Endothelial cell of umbilical vein (primary cell): Measurements from ENCODE around the gene TSEN2. TPM values are rescaled to one million over a fixed set of nuclear protein-coding genes. Genes with fewer than 3 reads are reported as not detected.

Experiments
- BruUV-seq: library from RNA; stranded (reverse); fragments of 400-500 nt; replicated peaks from 2 replicates; lab custom pipeline; 2021; lab: Mats Ljungman, UMichigan
- CTCF ChIA-PET: fragments of 300-600, 350-600 bp; sonication (Branson Sonifier 250); formaldehyde crosslinking; loops from one replicate; lab custom pipeline; 2021; ENCODE audit warnings: antibody characterized with exemption, inconsistent platforms; lab: Charles Lee
- POLR2A ChIA-PET: fragments of 300-600, 350-600 bp; sonication (Branson Sonifier 250); formaldehyde crosslinking; loops from one replicate; lab custom pipeline; 2021; ENCODE audit warnings: antibody characterized with exemption, inconsistent platforms; lab: Charles Lee
- DNase-seq: peaks from one replicate; pipeline ENCODE4 v3.0.0-alpha.2; 2011; ENCODE audit warnings: low read depth, low spot score
- FAIRE-seq: peaks from 2 replicates; lab custom pipeline; 2011; peaks lifted over from hg19 to GRCh38; lab: Jason Lieb, UNC
- H2AFZ ChIP-seq: 2 replicates; pipeline ENCODE4 v1.6.0; 2012; ENCODE audit warnings: low read depth, low read length, control low read depth, inconsistent platforms
- H3K27ac ChIP-seq: 2 replicates; pipeline ENCODE4 v1.5.1; 2011; ENCODE audit warnings: low read depth, mild to moderate bottlenecking, control low read depth, low read length, moderate library complexity; ENCODE audit not compliant: insufficient read depth
- H3K27me3 ChIP-seq, 2 experiments: 2 replicates each; pipeline versions ENCODE4 v1.6.0 to v1.6.1; 2011; ENCODE audit warnings: low read length in 2 of 2, mixed read lengths in 1 of 2; ENCODE audit not compliant: control insufficient read depth in 2 of 2, insufficient read depth in 2 of 2
- H3K36me3 ChIP-seq, 2 experiments: 2 replicates in 1 of 2; 3 replicates in 1 of 2; pipeline ENCODE4 v1.5.1; 2011; ENCODE audit warnings: low read length in 2 of 2, mild to moderate bottlenecking in 1 of 2, moderate library complexity in 1 of 2; ENCODE audit not compliant: control insufficient read depth in 2 of 2, insufficient read depth in 2 of 2; ENCODE audit errors: extremely low read depth in 1 of 2
- H3K4me1 ChIP-seq: 3 replicates; pipeline ENCODE4 v1.5.1; 2011; ENCODE audit warnings: mild to moderate bottlenecking, low read length; ENCODE audit not compliant: control insufficient read depth, insufficient read depth; ENCODE audit errors: extremely low read depth
- H3K4me2 ChIP-seq: 2 replicates; pipeline ENCODE4 v1.6.1; 2011; ENCODE audit warnings: low read length, control low read depth, mixed read lengths; ENCODE audit not compliant: insufficient read depth
- H3K4me3 ChIP-seq, 3 experiments: fragments of 200-600 bp in 1 of 3; sonication (generic), shearing (Covaris generic) in 1 of 3; replicated peaks in 1 of 3; 2 replicates each; pipeline ENCODE4 v1.5.1; 2011 to 2016; ENCODE audit warnings: control low read depth in 3 of 3, low read length in 3 of 3, mild to moderate bottlenecking in 2 of 3, inconsistent platforms in 1 of 3, low read depth in 1 of 3, moderate library complexity in 1 of 3; ENCODE audit not compliant: insufficient read depth in 1 of 3
- H3K79me2 ChIP-seq: 2 replicates; pipeline ENCODE4 v1.6.0; 2012; ENCODE audit warnings: low read length, inconsistent platforms; ENCODE audit not compliant: control insufficient read depth, insufficient read depth
- H3K9ac ChIP-seq: replicated peaks from 2 replicates; pipeline ENCODE3; 2011; ENCODE audit warnings: low read length, control low read depth; ENCODE audit not compliant: insufficient read depth; ENCODE audit errors: extremely low read depth
- H3K9me1 ChIP-seq: replicated peaks from 3 replicates; pipeline ENCODE4 v1.6.0; 2011; ENCODE audit warnings: mild to moderate bottlenecking, low read length; ENCODE audit not compliant: control insufficient read depth, insufficient read depth; ENCODE audit errors: extremely low read depth
- H3K9me3 ChIP-seq: replicated peaks from 2 replicates; pipeline ENCODE4 v1.5.1; 2012; ENCODE audit warnings: low read length, inconsistent platforms; ENCODE audit not compliant: control insufficient read depth, insufficient read depth
- H4K20me1 ChIP-seq: replicated peaks from 2 replicates; pipeline ENCODE3; 2011; ENCODE audit warnings: mild to moderate bottlenecking, low read length; ENCODE audit not compliant: control insufficient read depth, insufficient read depth; ENCODE audit errors: extremely low read depth
- GATA2 ChIP-seq: IDR thresholded peaks from 2 replicates; pipeline ENCODE4 v1.7.0; 2011; ENCODE audit warnings: low read depth, mild to moderate bottlenecking, moderate library complexity, mixed read lengths, low read length; ENCODE audit not compliant: insufficient read length, insufficient read depth
- JUN ChIP-seq: IDR thresholded peaks from 2 replicates; pipeline ENCODE4 v1.6.1; 2011; ENCODE audit warnings: borderline replicate concordance, low read depth; ENCODE audit not compliant: insufficient read length, insufficient read depth
- POLR2A ChIP-seq: IDR thresholded peaks from 2 replicates; pipeline ENCODE4 v1.6.1; 2012; ENCODE audit warnings: low read depth, mild to moderate bottlenecking, control low read depth, low read length
- POLR2AphosphoS5 ChIP-seq: IDR thresholded peaks from 2 replicates; pipeline ENCODE4 v1.6.1; 2012; ENCODE audit warnings: low read depth, mild to moderate bottlenecking, control low read depth, low read length, moderate library complexity; ENCODE audit not compliant: insufficient read depth
- dilution Hi-C: fragments of 300-500 bp; cut with MboI; formaldehyde crosslinking; loops from one replicate; pipeline ENCODE4 v1.15.0; 2019; ENCODE audit warnings: low sequenced_read_pairs; ENCODE audit not compliant: extremely low pct_ligation_motif_present
- intact Hi-C: fragments of 100-400 bp; cut with micrococcal nuclease; formaldehyde crosslinking; loops from one replicate; pipeline ENCODE4 v1.10.0; 2022
- polyA plus RNA-seq, 4 experiments: library from polyadenylated mRNA; depleted of rRNA in 3 of 4; stranded (reverse) in 3 of 4; unstranded in 1 of 4; fragments of >200 nt; gene quantifications; 2 replicates each; pipeline versions ENCODE4 v1.2.1 to v1.2.3, GENCODE V29; 2011 to 2012; ENCODE audit warnings: missing spikeins in 1 of 4
- total RNA-seq: library from RNA; stranded (reverse); gene quantifications from 2 replicates; pipeline ENCODE4 v1.2.3, GENCODE V29; 2021
- TF ChIP-seq, protein P1 (sequence below), 2 donors: IDR thresholded peaks; 1 replicate in 1 of 2; 2 replicates in 1 of 2; pipeline ENCODE4 v1.5.1; 2011; ENCODE audit warnings: low read length in 2 of 2, mild to moderate bottlenecking in 2 of 2, moderate library complexity in 2 of 2, control low read depth in 1 of 2, inconsistent platforms in 1 of 2, low read depth in 1 of 2; ENCODE audit not compliant: insufficient read depth in 1 of 2; ENCODE audit errors: extremely low read depth in 1 of 2
- TF ChIP-seq, protein P2 (sequence below): IDR thresholded peaks from 2 replicates; pipeline ENCODE4 v1.6.1; 2011; ENCODE audit not compliant: insufficient read depth, insufficient read length

The TSEN2 gene
- total and polyA plus RNA-seq, 2 donors (not counting 3 experiments of a cell fraction or from before 2014, with no cell fraction given) = 8.3 to 12.1 TPM

GRCh38 chr3:12577379-12577778, 93.1 kb downstream of the TSEN2 start:
- Histone ChIP-seq H3K9ac (no peak overlapping the region), H3K9me3 (no peaks in the 10 kb centered on the region), H3K9me1 (no peaks in the 10 kb centered on the region), H4K20me1 (no peaks in the 10 kb centered on the region), H3K4me1 (no peaks in the 10 kb centered on the region), H3K4me2 (no peak overlapping the region), H3K36me3 (peaks cover 18 to 34% of the 10 kb centered on the region in 2 experiments), H3K27me3 (no peaks in the 10 kb centered on the region), H3K4me3 (no peak overlapping the region), H3K79me2 (no peaks in the 10 kb centered on the region), H2AFZ (no peak overlapping the region), H3K27ac (no peak overlapping the region)
- dilution Hi-C loops = no loop called here
- ChIA-PET CTCF (interaction anchor here (1.1 kb wide), 1 partner anchor 25 kb away, joined by 3 read pairs; no protein-coding TSS in a partner anchor), POLR2A (no interaction called here)
- intact Hi-C loops = no loop called here
- BruUV-seq = no TSS peak
- TF ChIP-seq POLR2AphosphoS5 (no peak), JUN (no peak), POLR2A (no peak)
- TF ChIP-seq, protein P1, sequence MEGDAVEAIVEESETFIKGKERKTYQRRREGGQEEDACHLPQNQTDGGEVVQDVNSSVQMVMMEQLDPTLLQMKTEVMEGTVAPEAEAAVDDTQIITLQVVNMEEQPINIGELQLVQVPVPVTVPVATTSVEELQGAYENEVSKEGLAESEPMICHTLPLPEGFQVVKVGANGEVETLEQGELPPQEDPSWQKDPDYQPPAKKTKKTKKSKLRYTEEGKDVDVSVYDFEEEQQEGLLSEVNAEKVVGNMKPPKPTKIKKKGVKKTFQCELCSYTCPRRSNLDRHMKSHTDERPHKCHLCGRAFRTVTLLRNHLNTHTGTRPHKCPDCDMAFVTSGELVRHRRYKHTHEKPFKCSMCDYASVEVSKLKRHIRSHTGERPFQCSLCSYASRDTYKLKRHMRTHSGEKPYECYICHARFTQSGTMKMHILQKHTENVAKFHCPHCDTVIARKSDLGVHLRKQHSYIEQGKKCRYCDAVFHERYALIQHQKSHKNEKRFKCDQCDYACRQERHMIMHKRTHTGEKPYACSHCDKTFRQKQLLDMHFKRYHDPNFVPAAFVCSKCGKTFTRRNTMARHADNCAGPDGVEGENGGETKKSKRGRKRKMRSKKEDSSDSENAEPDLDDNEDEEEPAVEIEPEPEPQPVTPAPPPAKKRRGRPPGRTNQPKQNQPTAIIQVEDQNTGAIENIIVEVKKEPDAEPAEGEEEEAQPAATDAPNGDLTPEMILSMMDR (IDR thresholded peaks at IDR 0.05; ENCODE audit: extremely low read depth in 1 of 2, insufficient read depth in 1 of 2, low read depth in 1 of 2, low read length in 2 of 2) = no peak
- DNase-seq (no peak), FAIRE-seq (no peak)

DNA sequence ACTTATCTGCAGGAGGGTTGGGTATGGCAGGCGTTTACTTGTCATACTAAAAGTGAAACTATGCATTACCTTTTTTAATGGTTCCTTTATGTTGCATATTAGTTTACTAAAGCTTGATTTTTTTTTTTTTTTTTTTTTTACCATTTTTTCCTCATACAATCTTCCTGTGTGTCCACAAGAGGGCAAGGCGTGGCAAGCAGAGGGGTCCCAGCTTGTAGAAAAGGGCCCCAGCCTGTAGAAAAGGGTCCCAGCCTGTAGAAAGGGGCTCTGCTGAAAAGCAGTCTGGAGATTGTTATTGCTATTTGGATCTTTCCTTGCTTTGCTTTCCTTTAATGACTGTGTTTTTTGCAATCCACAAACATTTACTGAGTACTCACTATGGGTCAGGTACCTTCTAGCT, 94.5 kb downstream of the TSEN2 start:
- TF ChIP-seq, protein P2, sequence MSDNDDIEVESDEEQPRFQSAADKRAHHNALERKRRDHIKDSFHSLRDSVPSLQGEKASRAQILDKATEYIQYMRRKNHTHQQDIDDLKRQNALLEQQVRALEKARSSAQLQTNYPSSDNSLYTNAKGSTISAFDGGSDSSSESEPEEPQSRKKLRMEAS = no peak
- TF ChIP-seq POLR2A (no peak), GATA2 (no peak)
- TF ChIP-seq, protein P1 (IDR thresholded peaks at IDR 0.05; ENCODE audit: extremely low read depth in 1 of 2, insufficient read depth in 1 of 2, low read depth in 1 of 2, low read length in 2 of 2) = peak in 1 of 2 donors; percentile 13
- Histone ChIP-seq H3K9me1 (no peaks in the 10 kb centered on the region), H3K27ac (no peak overlapping the region), H4K20me1 (no peaks in the 10 kb centered on the region), H3K4me2 (no peak overlapping the region), H3K79me2 (no peaks in the 10 kb centered on the region), H3K4me3 (no peak overlapping the region), H3K4me1 (no peaks in the 10 kb centered on the region), H3K36me3 (peaks cover 28 to 34% of the 10 kb centered on the region in 2 experiments), H2AFZ (no peak overlapping the region), H3K27me3 (no peaks in the 10 kb centered on the region), H3K9me3 (no peaks in the 10 kb centered on the region), H3K9ac (no peak overlapping the region)
- ChIA-PET POLR2A (no interaction called here), CTCF (interaction anchor here (0.6 to 1.5 kb wide), 13 partner anchors 8 to 824 kb away, joined by 3 to 6 read pairs (median 4); partner anchors contain the start of gene TSEN2)
- BruUV-seq = no TSS peak
- DNase-seq (no peak), FAIRE-seq (no peak)
- dilution Hi-C loops = no loop called here
- intact Hi-C loops = no loop called here
